GM20000 (cell line): ENCODE measurements around the gene TMPRSS4.

Experiments used
- DNase-seq: peaks from one replicate; pipeline ENCODE4 v3.0.0; 2012; ENCODE audit warnings: low spot score
- TF ChIP-seq, protein P1 (sequence below): IDR thresholded peaks from 2 replicates; pipeline ENCODE4 v1.5.1; 2012; ENCODE audit warnings: mild to moderate bottlenecking, control low read depth; ENCODE audit errors: extremely low read depth, missing control alignments

The TMPRSS4 gene

DNA sequence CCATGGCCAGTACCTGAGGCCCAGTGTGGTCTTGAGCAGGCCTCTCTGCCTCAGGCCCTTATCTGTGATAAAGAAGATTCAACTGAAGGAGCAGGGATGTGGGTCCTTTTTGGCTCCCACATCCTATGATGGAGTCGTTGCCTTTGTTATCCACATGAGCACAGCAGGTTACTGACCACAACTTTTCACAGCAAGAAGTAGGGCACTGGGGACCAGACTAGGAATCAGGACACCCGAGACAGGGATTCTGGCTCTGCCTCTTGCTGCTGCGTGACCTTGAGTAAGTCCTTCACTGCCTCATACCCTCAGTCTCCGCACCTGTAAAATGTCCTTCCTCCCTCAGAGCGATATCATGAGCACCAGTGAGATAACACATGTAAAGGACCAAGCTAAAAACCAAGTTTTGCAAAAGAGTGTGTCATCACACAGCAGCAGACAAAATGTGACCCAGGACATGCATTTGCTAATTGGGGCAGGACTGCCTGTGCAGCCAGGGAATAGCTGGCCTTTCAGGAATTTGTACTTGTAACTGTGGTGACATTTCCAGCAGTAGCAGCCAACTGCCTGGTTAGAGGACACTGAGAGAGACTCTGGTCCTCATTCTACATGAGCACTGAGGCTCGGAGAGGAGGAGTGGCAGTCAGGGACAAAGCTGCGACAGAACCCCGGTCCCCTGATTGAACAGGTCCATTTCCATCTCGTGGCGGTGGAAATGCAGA lies 23.1 kb downstream of the TMPRSS4 start:
- TF ChIP-seq, protein P1, sequence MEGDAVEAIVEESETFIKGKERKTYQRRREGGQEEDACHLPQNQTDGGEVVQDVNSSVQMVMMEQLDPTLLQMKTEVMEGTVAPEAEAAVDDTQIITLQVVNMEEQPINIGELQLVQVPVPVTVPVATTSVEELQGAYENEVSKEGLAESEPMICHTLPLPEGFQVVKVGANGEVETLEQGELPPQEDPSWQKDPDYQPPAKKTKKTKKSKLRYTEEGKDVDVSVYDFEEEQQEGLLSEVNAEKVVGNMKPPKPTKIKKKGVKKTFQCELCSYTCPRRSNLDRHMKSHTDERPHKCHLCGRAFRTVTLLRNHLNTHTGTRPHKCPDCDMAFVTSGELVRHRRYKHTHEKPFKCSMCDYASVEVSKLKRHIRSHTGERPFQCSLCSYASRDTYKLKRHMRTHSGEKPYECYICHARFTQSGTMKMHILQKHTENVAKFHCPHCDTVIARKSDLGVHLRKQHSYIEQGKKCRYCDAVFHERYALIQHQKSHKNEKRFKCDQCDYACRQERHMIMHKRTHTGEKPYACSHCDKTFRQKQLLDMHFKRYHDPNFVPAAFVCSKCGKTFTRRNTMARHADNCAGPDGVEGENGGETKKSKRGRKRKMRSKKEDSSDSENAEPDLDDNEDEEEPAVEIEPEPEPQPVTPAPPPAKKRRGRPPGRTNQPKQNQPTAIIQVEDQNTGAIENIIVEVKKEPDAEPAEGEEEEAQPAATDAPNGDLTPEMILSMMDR, result no peak
- DNase-seq, result no peak

DNA sequence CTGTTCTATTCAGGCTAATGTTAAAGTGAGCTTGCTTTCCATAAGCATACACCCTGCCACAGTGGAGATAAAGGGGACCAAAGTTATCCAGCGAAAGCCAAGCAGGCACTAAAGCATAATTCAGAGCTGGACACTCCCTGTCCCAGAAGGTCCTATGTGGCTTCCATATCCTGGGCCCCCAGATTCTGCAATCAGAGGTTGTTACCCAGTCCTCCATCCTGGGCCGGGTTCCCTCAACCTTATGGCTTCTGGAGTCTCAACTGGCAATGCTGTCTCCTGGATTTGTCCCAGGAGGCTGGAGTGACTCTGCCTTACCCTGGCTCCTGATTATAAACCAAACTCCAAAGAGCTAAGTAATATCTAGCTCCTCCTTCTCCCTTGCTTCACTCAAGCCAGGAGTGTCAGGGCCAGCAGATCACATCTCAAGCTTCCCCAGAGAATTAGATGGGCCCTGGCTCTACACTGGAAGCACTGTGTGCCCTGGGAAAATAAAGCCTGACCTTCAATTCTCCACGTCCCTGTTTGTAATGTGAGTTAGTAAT lies 23.9 kb downstream of the TMPRSS4 start:
- no peak for DNase-seq
- TF ChIP-seq, protein P1, result no peak

DNA sequence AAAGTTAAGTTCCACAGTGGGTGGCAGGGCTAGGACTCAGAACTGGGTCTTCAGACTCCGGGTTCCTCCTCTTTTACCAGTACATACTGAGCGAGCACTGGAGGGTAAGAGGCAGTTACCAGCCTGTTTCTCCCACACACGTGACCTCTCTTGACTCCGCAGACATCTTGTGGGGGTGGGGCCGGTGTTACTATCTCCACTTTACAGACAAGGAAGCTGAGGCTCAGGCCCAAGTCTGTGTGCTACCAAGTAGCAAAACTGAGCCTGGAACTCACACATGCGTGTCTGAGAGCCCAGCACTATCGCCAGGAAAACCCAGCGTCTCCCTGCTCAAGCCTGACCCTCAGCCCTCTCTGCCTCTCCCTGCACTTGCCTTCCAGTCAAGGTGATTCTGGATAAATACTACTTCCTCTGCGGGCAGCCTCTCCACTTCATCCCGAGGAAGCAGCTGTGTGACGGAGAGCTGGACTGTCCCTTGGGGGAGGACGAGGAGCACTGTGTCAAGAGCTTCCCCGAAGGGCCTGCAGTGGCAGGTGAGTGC lies 25.9 kb downstream of the TMPRSS4 start:
- no peak for DNase-seq
- TF ChIP-seq, protein P1, result no peak

DNA sequence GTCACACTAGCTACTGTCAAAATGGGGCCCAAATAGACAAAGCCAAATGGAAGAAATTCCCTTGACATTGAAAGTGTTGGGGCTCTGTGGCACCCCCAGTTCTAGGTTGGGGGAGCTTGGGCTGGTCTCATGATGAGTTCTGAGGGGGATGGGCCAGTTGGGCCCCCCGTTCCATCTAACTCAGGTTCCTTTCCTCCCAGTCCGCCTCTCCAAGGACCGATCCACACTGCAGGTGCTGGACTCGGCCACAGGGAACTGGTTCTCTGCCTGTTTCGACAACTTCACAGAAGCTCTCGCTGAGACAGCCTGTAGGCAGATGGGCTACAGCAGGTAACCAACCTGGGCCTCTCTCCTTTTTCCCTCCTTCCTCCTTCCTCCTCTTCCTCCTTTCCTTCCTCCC lies 27.6 kb downstream of the TMPRSS4 start:
- DNase-seq, result no peak

DNA sequence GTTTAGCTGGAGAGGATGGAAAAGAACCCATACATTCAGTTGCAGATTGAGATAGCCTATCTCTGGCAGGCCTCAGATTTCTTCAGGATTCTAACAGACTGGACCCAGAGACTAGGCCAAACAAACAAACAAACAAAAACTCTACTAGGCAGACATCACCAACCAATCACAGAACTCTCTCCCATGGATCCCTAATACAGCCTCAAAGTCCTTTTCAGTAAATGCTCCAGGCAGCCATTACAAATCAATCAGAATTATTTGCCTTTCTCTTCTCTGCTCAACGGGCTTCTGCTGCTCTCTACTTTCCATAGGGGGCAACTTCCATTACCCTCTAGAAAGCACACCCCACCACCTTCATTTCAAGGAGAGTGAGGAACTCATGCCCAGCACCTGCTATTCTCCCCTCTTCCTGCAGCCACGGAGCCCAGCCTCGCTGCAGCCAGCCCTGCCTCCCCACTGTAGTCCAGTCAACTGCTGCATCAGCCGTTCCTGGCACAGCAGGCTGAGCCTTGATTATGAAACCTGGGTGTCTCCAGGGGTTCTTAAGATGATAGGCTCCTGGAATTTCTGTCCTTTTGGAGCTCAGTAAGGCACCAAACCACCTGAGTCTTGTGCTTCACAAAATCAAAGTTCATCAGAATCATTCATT lies 28.9 kb downstream of the TMPRSS4 start:
- DNase-seq, result no peak
- TF ChIP-seq, protein P1, result no peak

More for the DNA sequence above, 27.6 kb downstream of the TMPRSS4 start:
- TF ChIP-seq, protein P1, result no peak

DNA sequence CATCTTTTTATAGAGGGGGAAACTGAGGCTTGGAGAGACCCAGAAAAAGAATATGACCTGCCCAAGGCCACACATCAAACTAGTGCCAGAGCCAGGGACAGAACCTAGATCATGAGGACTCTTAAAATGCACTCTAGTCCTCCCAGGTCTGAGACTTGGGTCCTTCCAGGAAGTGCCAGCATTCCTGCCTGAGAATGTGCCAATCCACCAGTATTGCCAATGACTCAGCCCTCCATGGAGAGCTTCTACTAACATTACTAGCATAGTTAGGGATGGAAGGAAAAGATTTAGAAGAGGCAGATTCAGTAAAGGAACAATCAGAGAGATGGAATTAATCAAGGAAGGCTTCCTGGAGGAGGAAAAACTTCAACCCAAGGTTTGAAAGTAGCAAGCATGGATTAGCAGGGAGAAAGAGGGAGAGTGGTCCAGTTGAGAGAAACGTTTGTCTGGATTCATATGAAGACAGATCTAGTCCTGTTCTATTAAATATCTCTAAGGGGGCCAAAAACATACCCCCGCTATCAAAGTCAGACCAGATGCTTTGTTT lies 30.0 kb downstream of the TMPRSS4 start:
- DNase-seq, result no peak
- TF ChIP-seq, protein P1, result no peak

DNA sequence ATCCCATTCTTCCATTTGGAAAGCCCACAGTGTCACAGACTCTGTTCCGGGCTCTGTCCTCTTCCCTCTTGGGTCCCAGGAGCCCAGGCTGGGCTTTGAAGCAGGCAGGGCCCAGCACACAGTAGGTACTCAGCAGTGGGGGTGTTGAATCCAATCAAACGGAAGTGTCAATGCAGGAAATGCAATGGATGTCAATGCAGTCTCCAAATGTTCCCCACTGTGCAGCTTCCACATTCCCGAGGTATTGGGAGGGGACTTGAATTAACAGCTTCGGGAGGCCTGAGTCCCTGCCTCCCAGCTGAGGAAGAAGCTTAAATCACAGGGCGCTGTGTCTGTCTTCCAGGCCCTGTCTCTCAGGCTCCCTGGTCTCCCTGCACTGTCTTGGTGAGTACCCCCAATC lies 31.6 kb downstream of the TMPRSS4 start:
- no peak for DNase-seq
- TF ChIP-seq, protein P1, result no peak
